Measurements from ENCODE around the gene ZNF622. TPM values are rescaled to one million over a fixed set of nuclear protein-coding genes. Genes with fewer than 3 reads are reported as not detected.
"Not testable (repeated sequence)": the region's sequence is repeated elsewhere in the genome, so short reads cannot be mapped to it uniquely, and the experiment has no call there.

Gene ZNF622
- total RNA-seq, 2 experiments from 2014 or later: 35.6 to 35.9 TPM

GRCh38 chr5:16476417-16476816, 10.8 kb upstream of the ZNF622 start:
- H3K4me1 Mint-ChIP-seq (ENCODE audit: low read depth); H3K36me3 Mint-ChIP-seq; POLR2A ChIA-PET; H3K4me3 Mint-ChIP-seq; DNase-seq; intact Hi-C loops (cut with micrococcal nuclease); H3K27ac Mint-ChIP-seq; H3K9me3 Mint-ChIP-seq; CTCF ChIA-PET; H3K27me3 Mint-ChIP-seq: not testable (repeated sequence)

GRCh38 chr5:16471387-16471786, 5.8 kb upstream of the ZNF622 start:
- no peak for DNase-seq
- intact Hi-C loops (cut with micrococcal nuclease): no loop called here
- ChIA-PET CTCF (interaction anchor here (3.1 kb wide), 1 partner anchor 15 kb away, joined by 13 read pairs; no protein-coding TSS in a partner anchor), POLR2A (no interaction called here)
- Mint-ChIP-seq H3K4me1 (ENCODE audit: low read depth) (peaks cover 29% of the 10 kb centered on the region), H3K27me3 (no peaks in the 10 kb centered on the region), H3K36me3 (peaks cover 5% of the 10 kb centered on the region), H3K4me3 (no peak overlapping the region), H3K9me3 (no peaks in the 10 kb centered on the region), H3K27ac (no peak overlapping the region)

- POLR2A ChIA-PET: interaction anchor here (0.7 to 1.2 kb wide), 2 partner anchors 9 to 12 kb away, joined by 4 to 8 read pairs; no protein-coding TSS in a partner anchor
- H3K27me3 Mint-ChIP-seq: no peaks in the 10 kb centered on the region
- peak; percentile 24 for DNase-seq
- H3K4me3 Mint-ChIP-seq: peak overlapping the region; percentile 98
- H3K27ac Mint-ChIP-seq: peak overlapping the region; percentile 96
- H3K36me3 Mint-ChIP-seq: peaks cover 29% of the 10 kb centered on the region
- peaks cover 57% of the 10 kb centered on the region for H3K4me1 Mint-ChIP-seq (ENCODE audit: low read depth)
- intact Hi-C loops (cut with micrococcal nuclease): loop anchor here (1.0 to 5.0 kb wide), 6 partner anchors 8 to 1885 kb away; partner anchors contain the start of gene OTULINL
- H3K9me3 Mint-ChIP-seq: no peaks in the 10 kb centered on the region
- CTCF ChIA-PET: interaction anchor here (0.8 to 5.3 kb wide), 4 partner anchors 11 to 199 kb away, joined by 3 to 38 read pairs (median 3); no protein-coding TSS in a partner anchor
These were observed 2.0 kb upstream of the ZNF622 start for GRCh38 chr5:16467363-16468219.

- Mint-ChIP-seq H3K4me3 (peak overlapping the region; percentile 98), H3K27ac (peak overlapping the region; percentile 96), H3K9me3 (no peaks in the 10 kb centered on the region), H3K27me3 (no peaks in the 10 kb centered on the region), H3K36me3 (peaks cover 50% of the 10 kb centered on the region), H3K4me1 (ENCODE audit: low read depth) (peaks cover 82% of the 10 kb centered on the region)
- ChIA-PET CTCF (interaction anchor here (1.0 to 5.3 kb wide), 2 partner anchors 8 to 17 kb away, joined by 3 to 38 read pairs; no protein-coding TSS in a partner anchor), POLR2A (no interaction called here)
- intact Hi-C loops (cut with micrococcal nuclease): loop anchor here (5.0 kb wide), 3 partner anchors 87 to 1883 kb away; partner anchors contain the start of gene OTULINL
- no peak for DNase-seq
These were observed 696 bp downstream of the ZNF622 start for GRCh38 chr5:16464664-16465543.

GRCh38 chr5:16464231-16464630, 1.4 kb downstream of the ZNF622 start:
- Mint-ChIP-seq H3K27ac (peak overlapping the region; percentile 96), H3K36me3 (peaks cover 55% of the 10 kb centered on the region), H3K4me1 (ENCODE audit: low read depth) (peaks cover 84% of the 10 kb centered on the region), H3K9me3 (no peaks in the 10 kb centered on the region), H3K27me3 (no peaks in the 10 kb centered on the region), H3K4me3 (peak overlapping the region; percentile 98)
- ChIA-PET CTCF (interaction anchor here (5.3 kb wide), 1 partner anchor 7 kb away, joined by 38 read pairs; no protein-coding TSS in a partner anchor), POLR2A (no interaction called here)
- intact Hi-C loops (cut with micrococcal nuclease): no loop called here
- no peak for DNase-seq

GRCh38 chr5:16461782-16462181, 3.8 kb downstream of the ZNF622 start:
- intact Hi-C loops (cut with micrococcal nuclease): no loop called here
- H3K27me3 Mint-ChIP-seq: no peaks in the 10 kb centered on the region

GRCh38 chr5:16461026-16461425, 4.6 kb downstream of the ZNF622 start:
- Mint-ChIP-seq H3K4me3 (no peak overlapping the region), H3K4me1 (ENCODE audit: low read depth) (peaks cover 83% of the 10 kb centered on the region), H3K9me3 (no peaks in the 10 kb centered on the region), H3K27ac (peak overlapping the region; percentile 33), H3K36me3 (peaks cover 70% of the 10 kb centered on the region), H3K27me3 (no peaks in the 10 kb centered on the region)
- DNase-seq: no peak
- ChIA-PET POLR2A (no interaction called here), CTCF (no interaction called here)
- intact Hi-C loops (cut with micrococcal nuclease): no loop called here

More at GRCh38 chr5:16461782-16462181, 3.8 kb downstream of the ZNF622 start:
- peaks cover 63% of the 10 kb centered on the region for H3K36me3 Mint-ChIP-seq
- H3K27ac Mint-ChIP-seq: peak overlapping the region; percentile 33
- ChIA-PET POLR2A (no interaction called here), CTCF (no interaction called here)
- no peak overlapping the region for H3K4me3 Mint-ChIP-seq
- no peaks in the 10 kb centered on the region for H3K9me3 Mint-ChIP-seq
- no peak for DNase-seq
- peaks cover 81% of the 10 kb centered on the region for H3K4me1 Mint-ChIP-seq (ENCODE audit: low read depth)

- H3K36me3 Mint-ChIP-seq: peaks cover 73% of the 10 kb centered on the region
- no peak overlapping the region for H3K4me3 Mint-ChIP-seq
- intact Hi-C loops (cut with micrococcal nuclease): loop anchor here (1.0 kb wide), 1 partner anchor 8 kb away; no protein-coding TSS in a partner anchor
- no peaks in the 10 kb centered on the region for H3K27me3 Mint-ChIP-seq
- H3K9me3 Mint-ChIP-seq: no peaks in the 10 kb centered on the region
- POLR2A ChIA-PET: interaction anchor here (1.8 kb wide), 1 partner anchor 8 kb away, joined by 8 read pairs; no protein-coding TSS in a partner anchor
- CTCF ChIA-PET: interaction anchor here (1.3 kb wide), 1 partner anchor 93 kb away, joined by 3 read pairs; no protein-coding TSS in a partner anchor
- peaks cover 87% of the 10 kb centered on the region for H3K4me1 Mint-ChIP-seq (ENCODE audit: low read depth)
- no peak for DNase-seq
- peak overlapping the region; percentile 12 for H3K27ac Mint-ChIP-seq
These were observed 6.1 kb downstream of the ZNF622 start for GRCh38 chr5:16459451-16459850.

GRCh38 chr5:16457853-16458252, 7.7 kb downstream of the ZNF622 start:
- CTCF ChIA-PET: interaction anchor here (1.0 to 5.4 kb wide), 5 partner anchors 9 to 297 kb away, joined by 3 to 42 read pairs (median 13); partner anchors contain the start of gene ZNF622
- DNase-seq: no peak
- intact Hi-C loops (cut with micrococcal nuclease): no loop called here

GRCh38 chr5:16457451-16457850, 8.1 kb downstream of the ZNF622 start:
- Mint-ChIP-seq H3K27me3 (no peaks in the 10 kb centered on the region), H3K36me3 (peaks cover 60% of the 10 kb centered on the region), H3K27ac (peak overlapping the region; percentile 66), H3K9me3 (no peaks in the 10 kb centered on the region), H3K4me3 (no peak overlapping the region), H3K4me1 (ENCODE audit: low read depth) (peaks cover 69% of the 10 kb centered on the region)
- CTCF ChIA-PET: interaction anchor here (0.6 to 5.4 kb wide), 7 partner anchors 9 to 297 kb away, joined by 3 to 42 read pairs (median 6); partner anchors contain the start of gene ZNF622
- POLR2A ChIA-PET: interaction anchor here (1.8 kb wide), 1 partner anchor 10 kb away, joined by 8 read pairs; no protein-coding TSS in a partner anchor
- intact Hi-C loops (cut with micrococcal nuclease): no loop called here
- no peak for DNase-seq

More at GRCh38 chr5:16457853-16458252, 7.7 kb downstream of the ZNF622 start:
- POLR2A ChIA-PET: interaction anchor here (1.8 kb wide), 1 partner anchor 10 kb away, joined by 8 read pairs; no protein-coding TSS in a partner anchor
- Mint-ChIP-seq H3K9me3 (no peaks in the 10 kb centered on the region), H3K4me1 (ENCODE audit: low read depth) (peaks cover 72% of the 10 kb centered on the region), H3K27ac (peak overlapping the region; percentile 66), H3K27me3 (no peaks in the 10 kb centered on the region), H3K36me3 (peaks cover 61% of the 10 kb centered on the region), H3K4me3 (no peak overlapping the region)

- Mint-ChIP-seq H3K9me3 (no peaks in the 10 kb centered on the region), H3K36me3 (peaks cover 58% of the 10 kb centered on the region), H3K27me3 (no peaks in the 10 kb centered on the region), H3K4me3 (no peak overlapping the region), H3K27ac (peak overlapping the region; percentile 76), H3K4me1 (ENCODE audit: low read depth) (peaks cover 57% of the 10 kb centered on the region)
- peak; percentile 60 for DNase-seq
- intact Hi-C loops (cut with micrococcal nuclease): loop anchor here (1.0 kb wide), 1 partner anchor 296 kb away; no protein-coding TSS in a partner anchor
- CTCF ChIA-PET: interaction anchor here (0.6 to 5.4 kb wide), 21 partner anchors 9 to 1532 kb away, joined by 3 to 42 read pairs (median 5); partner anchors contain the start of genes RETREG1 and ZNF622
- POLR2A ChIA-PET: interaction anchor here (1.0 to 1.1 kb wide), 2 partner anchors 10 to 11 kb away, joined by 3 to 4 read pairs; no protein-coding TSS in a partner anchor
These were observed 9.3 kb downstream of the ZNF622 start for GRCh38 chr5:16456103-16456832.
